Posterior vena cava (tissue), 2 donors: ENCODE data around the gene XRCC4. TPM values are rescaled to one million over a fixed set of nuclear protein-coding genes. Genes with fewer than 3 reads are reported as not detected.

Experiments
- DNase-seq: peaks from one replicate; pipeline ENCODE4 v3.0.0-alpha.2; 2020; ENCODE audit warnings: low spot score
- intact Hi-C, 2 donors: fragments of 100-400 bp; cut with DNase I; formaldehyde crosslinking; loops; one replicate each; pipeline versions ENCODE4 v1.14.1 to v1.14.2; 2022 to 2023
- total RNA-seq, 2 donors: library from RNA; stranded (reverse); fragmentation: NEBNext Ultra II Directional; extraction: Animal tissue kit (Norgen Biotek cat#: 25700); gene quantifications; one replicate each; pipeline ENCODE4 v1.2.1, GENCODE V29; 2021
- donor health status: DM: yes; HTN: yes; CAD: no.
- donor health status: DM: yes; HTN: yes; CAD: no.

Gene XRCC4
- total RNA-seq, 2 donors from 2014 or later, result 8.4 to 9.1 TPM

GRCh38 chr5:83396662-83397061 lies 319.3 kb downstream of the XRCC4 start:
- intact Hi-C loops, result no loop called here
- DNase-seq, result no peak

DNA sequence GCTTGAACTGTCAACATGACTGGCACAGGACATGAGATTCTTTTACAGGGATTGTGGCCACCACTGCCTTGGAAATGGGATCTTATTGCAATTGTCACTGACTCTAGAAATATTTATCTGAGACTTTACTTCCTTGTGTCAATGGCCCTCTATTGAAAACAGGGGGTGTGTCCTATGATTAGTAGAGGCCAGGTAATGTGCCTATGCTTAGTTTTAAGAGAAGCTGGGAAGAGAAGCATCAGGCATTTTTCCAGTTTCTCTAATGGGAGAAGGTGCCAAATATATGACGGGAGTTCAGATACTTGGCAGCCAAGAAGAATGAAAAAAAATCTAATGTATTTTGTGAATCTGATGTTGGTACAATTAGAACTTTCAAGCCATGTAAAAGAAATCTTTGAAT lies 320.3 kb downstream of the XRCC4 start:
- intact Hi-C loops, result no loop called here
- no peak for DNase-seq

DNA sequence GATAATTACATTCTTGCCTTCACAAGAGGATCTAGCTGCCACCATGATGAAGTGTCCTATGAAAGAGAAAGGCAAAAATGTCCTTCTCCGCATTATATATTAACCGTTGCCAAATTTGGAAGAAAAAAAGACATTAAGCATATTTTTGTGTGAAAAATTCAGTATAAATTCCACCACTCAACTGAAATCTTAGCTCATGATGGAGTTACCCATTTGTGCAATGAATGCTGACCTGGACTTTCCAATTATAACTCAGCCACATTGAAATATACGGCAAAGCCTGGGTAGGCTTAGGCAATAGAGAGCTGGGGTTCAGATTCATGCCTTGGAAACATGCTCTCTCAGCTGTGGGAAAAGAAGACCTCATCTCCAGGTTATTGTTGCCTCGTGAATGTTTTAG lies 322.9 kb downstream of the XRCC4 start:
- intact Hi-C loops, result no loop called here
- no peak for DNase-seq

- intact Hi-C loops, result no loop called here
- DNase-seq, result no peak
These were observed 323.4 kb downstream of the XRCC4 start for GRCh38 chr5:83400701-83401100.

GRCh38 chr5:83401122-83401731 lies 323.9 kb downstream of the XRCC4 start:
- intact Hi-C loops, result no loop called here

GRCh38 chr5:83401775-83402174 lies 324.4 kb downstream of the XRCC4 start:
- intact Hi-C loops, result no loop called here
- no peak for DNase-seq

More at GRCh38 chr5:83401122-83401731, 323.9 kb downstream of the XRCC4 start:
- DNase-seq, result no peak

Other genes with a start within 250 kb of the XRCC4 start
- gene TMEM167A, start 153 bp upstream of the XRCC4 start, total RNA-seq, result 10 to 100 TPM; 72.1 to 72.6 TPM